Liver (tissue), 9 donors: ENCODE results near the gene CSNK1E. TPM values are rescaled to one million over a fixed set of nuclear protein-coding genes. Genes with fewer than 3 reads are reported as not detected.

ENCODE experiments used
- DNase-seq: peaks from one replicate; pipeline ENCODE4 v3.0.0-alpha.2; 2017; ENCODE audit warnings: low spot score
- H3K27ac ChIP-seq, 2 donors: one replicate each; pipeline ENCODE4 v1.7.0; 2013; ENCODE audit warnings: inconsistent platforms in 2 of 2, low read length in 2 of 2, control low read depth in 1 of 2, low read depth in 1 of 2, mild to moderate bottlenecking in 1 of 2
- H3K27me3 ChIP-seq, 4 donors: one replicate each; pipeline versions ENCODE4 v1.6.1 to v1.7.0; 2013; ENCODE audit warnings: low read length in 3 of 4, inconsistent platforms in 1 of 4, mild to moderate bottlenecking in 1 of 4, moderate library complexity in 1 of 4; ENCODE audit not compliant: control insufficient read depth in 4 of 4, insufficient read depth in 4 of 4
- H3K36me3 ChIP-seq, 4 donors: one replicate each; pipeline versions ENCODE4 v1.6.1 to v1.7.0; 2013; ENCODE audit warnings: low read length in 3 of 4, mild to moderate bottlenecking in 3 of 4, low read depth in 1 of 4, moderate library complexity in 1 of 4; ENCODE audit not compliant: control insufficient read depth in 4 of 4, insufficient read depth in 3 of 4
- H3K4me1 ChIP-seq, 4 donors: one replicate each; pipeline versions ENCODE4 v1.6.1 to v1.7.0; 2013; ENCODE audit warnings: low read length in 3 of 4, mild to moderate bottlenecking in 3 of 4, moderate library complexity in 1 of 4; ENCODE audit not compliant: control insufficient read depth in 4 of 4, insufficient read depth in 4 of 4
- H3K4me3 ChIP-seq, 3 donors: one replicate each; pipeline versions ENCODE4 v1.6.1 to v1.7.0; 2013; ENCODE audit warnings: low read length in 3 of 3, control low read depth in 1 of 3, low read depth in 1 of 3, mild to moderate bottlenecking in 1 of 3
- H3K9ac ChIP-seq, 2 donors: one replicate each; pipeline ENCODE4 v1.7.0; 2013; ENCODE audit warnings: low read length in 2 of 2, mild to moderate bottlenecking in 2 of 2, moderate library complexity in 2 of 2, control low read depth in 1 of 2, low read depth in 1 of 2
- H3K9me3 ChIP-seq, 4 donors: one replicate each; pipeline versions ENCODE4 v1.6.1 to v1.7.0; 2013; ENCODE audit warnings: low read length in 3 of 4; ENCODE audit not compliant: control insufficient read depth in 4 of 4
- EGR1 ChIP-seq, 2 donors: IDR thresholded peaks; 2 replicates each; pipeline ENCODE4 v1.6.1; 2016 to 2018; ENCODE audit warnings: antibody characterized with exemption in 2 of 2, low read depth in 2 of 2
- FOXA1 ChIP-seq: IDR thresholded peaks from 2 replicates; pipeline ENCODE4 v1.6.1; 2016; ENCODE audit warnings: antibody characterized with exemption
- GABPA ChIP-seq, 2 donors: IDR thresholded peaks in 1 of 2; conservative IDR thresholded peaks in 1 of 2; 2 replicates each; pipeline ENCODE4 v1.6.1; 2016; ENCODE audit warnings: antibody characterized with exemption in 2 of 2, mild to moderate bottlenecking in 1 of 2, moderate library complexity in 1 of 2
- HNF4A ChIP-seq, 2 donors: conservative IDR thresholded peaks; 2 replicates each; pipeline ENCODE4 v1.6.1; 2016; ENCODE audit warnings: antibody characterized with exemption in 2 of 2, mild to moderate bottlenecking in 2 of 2
- HNF4G ChIP-seq: IDR thresholded peaks from 2 replicates; pipeline ENCODE4 v1.6.1; 2016; ENCODE audit warnings: antibody characterized with exemption
- JUND ChIP-seq, 2 donors: IDR thresholded peaks; 2 replicates each; pipeline ENCODE4 v1.6.1; 2016; ENCODE audit warnings: antibody characterized with exemption in 2 of 2
- NR2F2 ChIP-seq: IDR thresholded peaks from 2 replicates; pipeline ENCODE4 v1.6.1; 2016; ENCODE audit warnings: antibody characterized with exemption
- RAD21 ChIP-seq, 2 donors: IDR thresholded peaks; 2 replicates each; pipeline ENCODE4 v1.6.1; 2016; ENCODE audit warnings: antibody characterized with exemption in 2 of 2, mild to moderate bottlenecking in 2 of 2
- RXRA ChIP-seq, 2 donors: IDR thresholded peaks; 2 replicates each; pipeline ENCODE4 v1.6.1; 2017 to 2018; ENCODE audit warnings: antibody characterized with exemption in 2 of 2, mild to moderate bottlenecking in 1 of 2
- SP1 ChIP-seq: IDR thresholded peaks from 2 replicates; pipeline ENCODE4 v1.6.1; 2018; ENCODE audit warnings: antibody characterized with exemption, mild to moderate bottlenecking
- TAF1 ChIP-seq: conservative IDR thresholded peaks from 2 replicates; pipeline ENCODE4 v1.6.1; 2016; ENCODE audit warnings: antibody characterized with exemption, mild to moderate bottlenecking
- YY1 ChIP-seq: IDR thresholded peaks from 2 replicates; pipeline ENCODE4 v1.6.1; 2016; ENCODE audit warnings: antibody characterized with exemption, mild to moderate bottlenecking
- WGBS: extraction: QIAGEN DNeasy Blood & Tissue Kit; methylation state at CpG from one replicate; pipeline ENCODE4 v1.1.7; 2013; 5-methylcytosine and 5-hydroxymethylcytosine counted together
- polyA plus RNA-seq, 2 donors: library from polyadenylated mRNA; stranded (reverse) in 1 of 2; unstranded in 1 of 2; fragments of 200-250 nt in 1 of 2; fragments of >200 nt in 1 of 2; fragmentation: Nextera tagmentation in 1 of 2; extraction: Ambion mirVana in 1 of 2; gene quantifications; one replicate each; pipeline versions ENCODE4 v1.2.1 to v1.2.3, GENCODE V29; 2013 to 2015
- total RNA-seq, 2 donors: library from RNA; depleted of rRNA; stranded (reverse); fragments of >200 nt; gene quantifications; one replicate each; pipeline ENCODE4 v1.2.3, GENCODE V29; 2014
- TF ChIP-seq, protein P1 (sequence below): IDR thresholded peaks from 2 replicates; pipeline ENCODE4 v1.6.1; 2016; ENCODE audit warnings: antibody characterized with exemption
- TF ChIP-seq, protein P2 (sequence below): IDR thresholded peaks from 2 replicates; pipeline ENCODE4 v1.6.1; 2016; ENCODE audit warnings: antibody characterized with exemption
- TF ChIP-seq, protein P3 (sequence below): fragments of 150-350 bp; IDR thresholded peaks from 2 replicates; pipeline ENCODE4 v1.5.1; 2017; ENCODE audit warnings: improper control_type of control experiment, low read depth, low read length; ENCODE audit not compliant: missing input control
- TF ChIP-seq, protein P4 (sequence below): IDR thresholded peaks from 2 replicates; pipeline ENCODE4 v1.6.1; 2016; ENCODE audit warnings: antibody characterized with exemption, mild to moderate bottlenecking
- donor health status: healthy.
- donor health status: healthy.
- donor health status: healthy.
- donor health status: healthy.
- donor health status: healthy.

Gene CSNK1E
- total and polyA plus RNA-seq, 4 donors: 8.4 to 27.4 (median 13.7) TPM

DNA sequence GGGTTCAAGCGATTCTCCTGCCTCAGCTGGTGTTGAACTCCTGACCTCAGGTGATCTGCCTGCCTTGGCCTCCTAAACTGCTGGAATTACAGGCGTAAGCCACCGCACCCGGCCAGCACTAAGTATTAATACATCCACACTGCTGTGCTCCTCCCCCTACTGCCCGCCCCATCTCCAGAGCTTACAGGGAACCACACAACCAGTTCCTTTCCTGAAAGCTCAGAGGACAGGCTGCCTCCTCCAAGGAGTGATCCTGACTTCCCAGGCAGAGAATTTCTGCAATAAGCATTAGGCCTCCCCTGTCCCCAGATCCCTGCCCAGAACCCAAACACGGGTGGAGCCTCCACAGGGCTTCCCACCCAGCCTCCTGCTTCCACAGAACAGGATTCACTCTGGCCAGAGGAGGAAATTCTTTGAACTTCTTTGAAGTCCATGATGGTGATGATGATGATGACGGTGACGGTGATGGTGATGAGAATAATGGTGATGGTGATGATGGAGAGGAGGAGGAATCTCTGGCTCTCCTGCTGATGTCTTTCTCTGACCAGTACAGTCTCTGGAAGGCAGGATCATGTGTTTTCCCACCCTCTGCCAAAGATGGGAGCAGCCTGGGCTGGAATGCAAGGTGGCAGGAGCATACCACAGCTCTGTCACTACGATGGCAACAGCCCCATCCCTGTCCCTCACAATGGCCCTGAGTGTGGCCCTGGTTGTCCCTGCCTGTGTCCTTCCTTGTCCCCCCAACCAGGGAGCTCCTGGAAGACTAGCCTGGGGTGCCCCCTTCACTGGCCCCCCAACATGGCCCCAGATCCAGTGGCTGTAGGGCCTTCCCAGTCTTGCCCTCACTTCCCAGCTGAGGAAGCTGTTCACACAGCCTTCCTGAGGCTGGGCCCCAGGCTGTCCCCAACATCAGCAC lies 33.5 kb upstream of the CSNK1E start:
- DNase-seq: no peak
- peaks cover 0 to 3% (median 0%) of the 10 kb centered on the region in 4 donors for H3K36me3 ChIP-seq
- WGBS: 87% methylated on average over 9 of the region's 9 CpGs
- no peaks in the 10 kb centered on the region for H3K27me3 ChIP-seq
- H3K4me1 ChIP-seq: peaks cover 0 to 5% (median under 1%) of the 10 kb centered on the region in 4 donors
- H3K9ac ChIP-seq: no peak overlapping the region
- H3K9me3 ChIP-seq: no peaks in the 10 kb centered on the region
- no peak overlapping the region for H3K27ac ChIP-seq
- H3K4me3 ChIP-seq: no peak overlapping the region
- TF ChIP-seq SP1: no peak
- TF ChIP-seq YY1: no peak
- TF ChIP-seq, protein P1, sequence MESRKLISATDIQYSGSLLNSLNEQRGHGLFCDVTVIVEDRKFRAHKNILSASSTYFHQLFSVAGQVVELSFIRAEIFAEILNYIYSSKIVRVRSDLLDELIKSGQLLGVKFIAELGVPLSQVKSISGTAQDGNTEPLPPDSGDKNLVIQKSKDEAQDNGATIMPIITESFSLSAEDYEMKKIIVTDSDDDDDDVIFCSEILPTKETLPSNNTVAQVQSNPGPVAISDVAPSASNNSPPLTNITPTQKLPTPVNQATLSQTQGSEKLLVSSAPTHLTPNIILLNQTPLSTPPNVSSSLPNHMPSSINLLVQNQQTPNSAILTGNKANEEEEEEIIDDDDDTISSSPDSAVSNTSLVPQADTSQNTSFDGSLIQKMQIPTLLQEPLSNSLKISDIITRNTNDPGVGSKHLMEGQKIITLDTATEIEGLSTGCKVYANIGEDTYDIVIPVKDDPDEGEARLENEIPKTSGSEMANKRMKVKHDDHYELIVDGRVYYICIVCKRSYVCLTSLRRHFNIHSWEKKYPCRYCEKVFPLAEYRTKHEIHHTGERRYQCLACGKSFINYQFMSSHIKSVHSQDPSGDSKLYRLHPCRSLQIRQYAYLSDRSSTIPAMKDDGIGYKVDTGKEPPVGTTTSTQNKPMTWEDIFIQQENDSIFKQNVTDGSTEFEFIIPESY: no peak
- TF ChIP-seq RAD21 (IDR thresholded peaks at IDR 0.05): no peak
- no peak for TF ChIP-seq TAF1
- TF ChIP-seq, protein P2, sequence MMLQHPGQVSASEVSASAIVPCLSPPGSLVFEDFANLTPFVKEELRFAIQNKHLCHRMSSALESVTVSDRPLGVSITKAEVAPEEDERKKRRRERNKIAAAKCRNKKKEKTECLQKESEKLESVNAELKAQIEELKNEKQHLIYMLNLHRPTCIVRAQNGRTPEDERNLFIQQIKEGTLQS: no peak
- TF ChIP-seq FOXA1: no peak
- TF ChIP-seq GABPA (IDR thresholded peaks at IDR 0.05 in 1 of 2, conservative IDR thresholded peaks at IDR 0.05 in 1 of 2): no peak
- no peak for TF ChIP-seq HNF4A (conservative IDR thresholded peaks at IDR 0.05)
- TF ChIP-seq, protein P3, sequence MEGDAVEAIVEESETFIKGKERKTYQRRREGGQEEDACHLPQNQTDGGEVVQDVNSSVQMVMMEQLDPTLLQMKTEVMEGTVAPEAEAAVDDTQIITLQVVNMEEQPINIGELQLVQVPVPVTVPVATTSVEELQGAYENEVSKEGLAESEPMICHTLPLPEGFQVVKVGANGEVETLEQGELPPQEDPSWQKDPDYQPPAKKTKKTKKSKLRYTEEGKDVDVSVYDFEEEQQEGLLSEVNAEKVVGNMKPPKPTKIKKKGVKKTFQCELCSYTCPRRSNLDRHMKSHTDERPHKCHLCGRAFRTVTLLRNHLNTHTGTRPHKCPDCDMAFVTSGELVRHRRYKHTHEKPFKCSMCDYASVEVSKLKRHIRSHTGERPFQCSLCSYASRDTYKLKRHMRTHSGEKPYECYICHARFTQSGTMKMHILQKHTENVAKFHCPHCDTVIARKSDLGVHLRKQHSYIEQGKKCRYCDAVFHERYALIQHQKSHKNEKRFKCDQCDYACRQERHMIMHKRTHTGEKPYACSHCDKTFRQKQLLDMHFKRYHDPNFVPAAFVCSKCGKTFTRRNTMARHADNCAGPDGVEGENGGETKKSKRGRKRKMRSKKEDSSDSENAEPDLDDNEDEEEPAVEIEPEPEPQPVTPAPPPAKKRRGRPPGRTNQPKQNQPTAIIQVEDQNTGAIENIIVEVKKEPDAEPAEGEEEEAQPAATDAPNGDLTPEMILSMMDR: no peak
- TF ChIP-seq EGR1 (IDR thresholded peaks at IDR 0.05; ENCODE audit: low read depth in 2 of 2): no peak
- TF ChIP-seq JUND (IDR thresholded peaks at IDR 0.05): no peak
- no peak for TF ChIP-seq NR2F2
- TF ChIP-seq, protein P4, sequence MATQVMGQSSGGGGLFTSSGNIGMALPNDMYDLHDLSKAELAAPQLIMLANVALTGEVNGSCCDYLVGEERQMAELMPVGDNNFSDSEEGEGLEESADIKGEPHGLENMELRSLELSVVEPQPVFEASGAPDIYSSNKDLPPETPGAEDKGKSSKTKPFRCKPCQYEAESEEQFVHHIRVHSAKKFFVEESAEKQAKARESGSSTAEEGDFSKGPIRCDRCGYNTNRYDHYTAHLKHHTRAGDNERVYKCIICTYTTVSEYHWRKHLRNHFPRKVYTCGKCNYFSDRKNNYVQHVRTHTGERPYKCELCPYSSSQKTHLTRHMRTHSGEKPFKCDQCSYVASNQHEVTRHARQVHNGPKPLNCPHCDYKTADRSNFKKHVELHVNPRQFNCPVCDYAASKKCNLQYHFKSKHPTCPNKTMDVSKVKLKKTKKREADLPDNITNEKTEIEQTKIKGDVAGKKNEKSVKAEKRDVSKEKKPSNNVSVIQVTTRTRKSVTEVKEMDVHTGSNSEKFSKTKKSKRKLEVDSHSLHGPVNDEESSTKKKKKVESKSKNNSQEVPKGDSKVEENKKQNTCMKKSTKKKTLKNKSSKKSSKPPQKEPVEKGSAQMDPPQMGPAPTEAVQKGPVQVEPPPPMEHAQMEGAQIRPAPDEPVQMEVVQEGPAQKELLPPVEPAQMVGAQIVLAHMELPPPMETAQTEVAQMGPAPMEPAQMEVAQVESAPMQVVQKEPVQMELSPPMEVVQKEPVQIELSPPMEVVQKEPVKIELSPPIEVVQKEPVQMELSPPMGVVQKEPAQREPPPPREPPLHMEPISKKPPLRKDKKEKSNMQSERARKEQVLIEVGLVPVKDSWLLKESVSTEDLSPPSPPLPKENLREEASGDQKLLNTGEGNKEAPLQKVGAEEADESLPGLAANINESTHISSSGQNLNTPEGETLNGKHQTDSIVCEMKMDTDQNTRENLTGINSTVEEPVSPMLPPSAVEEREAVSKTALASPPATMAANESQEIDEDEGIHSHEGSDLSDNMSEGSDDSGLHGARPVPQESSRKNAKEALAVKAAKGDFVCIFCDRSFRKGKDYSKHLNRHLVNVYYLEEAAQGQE: no peak
- no peak for TF ChIP-seq RXRA (IDR thresholded peaks at IDR 0.05)
- TF ChIP-seq HNF4G: no peak
